LNCaP clone FGC (cell line): Measurements from ENCODE around the gene LTBP2.
"Not testable (repeated sequence)": the region's sequence is repeated elsewhere in the genome, so short reads cannot be mapped to it uniquely, and the experiment has no call there.

Experiments
- DNase-seq: peaks from one replicate; pipeline ENCODE4 v3.0.0-alpha.2; 2011; ENCODE audit warnings: low read depth
- H3K4me3 ChIP-seq: 2 replicates; pipeline ENCODE4 v1.5.1; 2011; ENCODE audit warnings: mild to moderate bottlenecking, low read depth, low read length, control low read depth
- TF ChIP-seq, protein P1 (sequence below): IDR thresholded peaks from 2 replicates; pipeline ENCODE4 v1.5.1; 2012; ENCODE audit warnings: mild to moderate bottlenecking; ENCODE audit not compliant: control insufficient read depth, insufficient read depth; ENCODE audit errors: extremely low read depth

The LTBP2 gene

DNA sequence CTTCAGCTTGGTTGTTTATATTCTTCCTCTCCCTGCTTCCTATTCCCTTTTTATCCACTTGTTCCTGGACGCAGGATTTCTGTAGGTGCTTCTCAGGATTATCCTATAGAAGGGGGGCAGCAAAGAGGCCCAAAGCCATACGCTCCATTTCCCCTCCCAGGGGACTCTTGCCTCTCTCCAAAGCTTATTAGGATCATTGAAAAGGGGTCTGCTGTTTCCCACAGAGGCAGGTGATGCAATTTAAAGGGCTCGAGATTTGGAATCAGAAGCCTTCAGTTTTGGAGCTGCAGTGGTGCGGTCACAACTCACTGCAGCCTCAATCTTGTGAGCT, 154.5 kb downstream of the LTBP2 start:
- no peak overlapping the region for H3K4me3 ChIP-seq
- no peak for DNase-seq
- TF ChIP-seq, protein P1, sequence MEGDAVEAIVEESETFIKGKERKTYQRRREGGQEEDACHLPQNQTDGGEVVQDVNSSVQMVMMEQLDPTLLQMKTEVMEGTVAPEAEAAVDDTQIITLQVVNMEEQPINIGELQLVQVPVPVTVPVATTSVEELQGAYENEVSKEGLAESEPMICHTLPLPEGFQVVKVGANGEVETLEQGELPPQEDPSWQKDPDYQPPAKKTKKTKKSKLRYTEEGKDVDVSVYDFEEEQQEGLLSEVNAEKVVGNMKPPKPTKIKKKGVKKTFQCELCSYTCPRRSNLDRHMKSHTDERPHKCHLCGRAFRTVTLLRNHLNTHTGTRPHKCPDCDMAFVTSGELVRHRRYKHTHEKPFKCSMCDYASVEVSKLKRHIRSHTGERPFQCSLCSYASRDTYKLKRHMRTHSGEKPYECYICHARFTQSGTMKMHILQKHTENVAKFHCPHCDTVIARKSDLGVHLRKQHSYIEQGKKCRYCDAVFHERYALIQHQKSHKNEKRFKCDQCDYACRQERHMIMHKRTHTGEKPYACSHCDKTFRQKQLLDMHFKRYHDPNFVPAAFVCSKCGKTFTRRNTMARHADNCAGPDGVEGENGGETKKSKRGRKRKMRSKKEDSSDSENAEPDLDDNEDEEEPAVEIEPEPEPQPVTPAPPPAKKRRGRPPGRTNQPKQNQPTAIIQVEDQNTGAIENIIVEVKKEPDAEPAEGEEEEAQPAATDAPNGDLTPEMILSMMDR, result no peak

GRCh38 chr14:74456684-74457564, 155.1 kb downstream of the LTBP2 start:
- DNase-seq, result no peak
- TF ChIP-seq, protein P1, result no peak
- H3K4me3 ChIP-seq, result no peak overlapping the region

- DNase-seq, result not testable (repeated sequence)
These were observed 157.6 kb downstream of the LTBP2 start for GRCh38 chr14:74454397-74454796.

More at GRCh38 chr14:74454397-74454796, 157.6 kb downstream of the LTBP2 start:
- H3K4me3 ChIP-seq, result not testable (repeated sequence)
